PFSK-1 (cell line): ENCODE data around the gene COA1.

Experiments
- FOXP2 ChIP-seq: optimal IDR thresholded peaks from 2 replicates; pipeline ENCODE3; 2011; ENCODE audit warnings: borderline replicate concordance, control low read depth, inconsistent platforms; ENCODE audit not compliant: insufficient read depth; ENCODE audit errors: extremely low read length, extremely low read depth
- POLR2AphosphoS5 ChIP-seq: IDR thresholded peaks from 2 replicates; pipeline ENCODE4 v1.6.1; 2012; ENCODE audit warnings: low read depth, mild to moderate bottlenecking, control low read depth, low read length, moderate library complexity
- REST ChIP-seq, 2 experiments: IDR thresholded peaks; 2 replicates each; pipeline versions ENCODE4 v1.6.1 to v1.8.0; 2011 to 2012; ENCODE audit warnings: low read depth in 2 of 2, low read length in 2 of 2, control low read depth in 1 of 2, inconsistent platforms in 1 of 2, mild to moderate bottlenecking in 1 of 2, moderate library complexity in 1 of 2; ENCODE audit not compliant: insufficient read depth in 1 of 2
- SIN3A ChIP-seq: IDR thresholded peaks from 2 replicates; pipeline ENCODE4 v1.6.1; 2012; ENCODE audit warnings: mild to moderate bottlenecking, low read length, moderate library complexity, borderline replicate concordance; ENCODE audit not compliant: insufficient read depth
- TAF1 ChIP-seq: IDR thresholded peaks from 2 replicates; pipeline ENCODE4 v1.6.1; 2012; ENCODE audit warnings: low read length, control low read depth, borderline replicate concordance; ENCODE audit not compliant: insufficient read depth

COA1 gene

GRCh38 chr7:43615558-43616145 is 113.7 kb downstream of the COA1 start:
- TF ChIP-seq FOXP2 = peak; percentile 21
- no peak for TF ChIP-seq POLR2AphosphoS5
- no peak for TF ChIP-seq TAF1

- TF ChIP-seq FOXP2 = no peak
These were observed 116.4 kb downstream of the COA1 start for GRCh38 chr7:43612599-43613589.

GRCh38 chr7:43612128-43612527 is 117.2 kb downstream of the COA1 start:
- TF ChIP-seq REST (IDR thresholded peaks at IDR 0.05; ENCODE audit: insufficient read depth in 1 of 2, low read depth in 2 of 2, low read length in 2 of 2) = no peak
- no peak for TF ChIP-seq TAF1
- TF ChIP-seq POLR2AphosphoS5 = no peak
- no peak for TF ChIP-seq FOXP2
- no peak for TF ChIP-seq SIN3A

GRCh38 chr7:43609097-43609496 is 120.2 kb downstream of the COA1 start:
- TF ChIP-seq TAF1 (no peak), FOXP2 (no peak), REST (IDR thresholded peaks at IDR 0.05; ENCODE audit: insufficient read depth in 1 of 2, low read depth in 2 of 2, low read length in 2 of 2) (0 out of 4 replicates have a peak, but pooled peaks of 1 of the 2 experiments have one; percentile 54)

- TF ChIP-seq POLR2AphosphoS5 (no peak), SIN3A (no peak), REST (IDR thresholded peaks at IDR 0.05; ENCODE audit: insufficient read depth in 1 of 2, low read depth in 2 of 2, low read length in 2 of 2) (no peak), TAF1 (no peak), FOXP2 (no peak)
These were observed 125.1 kb downstream of the COA1 start for GRCh38 chr7:43604251-43604650.

- TF ChIP-seq FOXP2 = no peak
- no peak for TF ChIP-seq REST (IDR thresholded peaks at IDR 0.05; ENCODE audit: insufficient read depth in 1 of 2, low read depth in 2 of 2, low read length in 2 of 2)
- TF ChIP-seq TAF1 = no peak
- no peak for TF ChIP-seq POLR2AphosphoS5
- TF ChIP-seq SIN3A = no peak
These were observed 127.1 kb downstream of the COA1 start for GRCh38 chr7:43602256-43602655.
